ENCODE data around the gene NUDT14. TPM values are rescaled to one million over a fixed set of nuclear protein-coding genes. Genes with fewer than 3 reads are reported as not detected.

NUDT14 gene
- polyA plus RNA-seq, 1 experiment, result 10.9 TPM

DNA sequence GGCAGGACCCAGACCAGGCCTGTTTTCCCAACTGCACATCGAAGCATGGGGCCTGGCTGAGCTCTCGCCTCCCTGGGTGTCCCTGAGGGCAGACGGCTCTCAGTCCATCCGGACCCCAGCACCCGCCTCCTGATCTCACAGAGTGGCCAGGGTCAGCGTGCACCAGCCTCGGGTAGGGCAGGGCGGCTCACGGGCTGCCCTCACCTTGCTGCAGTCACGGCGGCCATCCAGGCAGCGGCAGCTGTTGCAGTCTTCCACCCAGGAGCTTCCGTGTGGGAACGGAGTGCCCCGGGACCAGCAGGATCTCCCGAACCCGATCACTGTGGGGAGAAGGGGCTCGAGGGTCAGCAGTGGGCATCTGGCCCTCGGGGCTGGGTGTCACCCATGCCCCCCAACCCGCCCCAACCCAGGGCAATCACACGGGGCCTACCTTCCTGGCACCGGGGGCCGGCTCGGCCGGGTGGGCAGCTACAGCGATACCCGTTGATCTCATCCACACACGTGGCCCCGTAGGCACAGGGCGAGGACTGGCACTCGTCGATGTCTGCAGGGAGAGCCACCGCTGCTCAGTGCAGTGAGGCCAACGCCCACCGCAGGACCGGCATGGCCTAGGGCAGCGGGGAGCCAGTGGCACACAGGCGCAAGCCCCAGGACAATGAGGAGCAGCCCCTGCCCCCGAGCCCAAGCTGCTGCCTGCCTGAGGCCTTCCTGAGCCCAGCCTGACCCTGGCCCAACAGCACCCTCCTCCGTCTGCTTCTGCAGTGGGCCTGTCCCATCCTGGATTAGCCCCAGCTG, 34.7 kb downstream of the NUDT14 start:
- POLR2A ChIA-PET, result no interaction called here
- DNase-seq (ENCODE audit: low read depth), result no peak
- H3K27me3 ChIP-seq (ENCODE audit: control insufficient read depth, insufficient read depth, low read length), result no peaks in the 10 kb centered on the region
- no peak overlapping the region for H3K4me3 ChIP-seq (ENCODE audit: low read depth, low read length)
- H3K36me3 ChIP-seq (ENCODE audit: control insufficient read depth, insufficient read depth, low read length), result no peaks in the 10 kb centered on the region
- TF ChIP-seq, protein P1, sequence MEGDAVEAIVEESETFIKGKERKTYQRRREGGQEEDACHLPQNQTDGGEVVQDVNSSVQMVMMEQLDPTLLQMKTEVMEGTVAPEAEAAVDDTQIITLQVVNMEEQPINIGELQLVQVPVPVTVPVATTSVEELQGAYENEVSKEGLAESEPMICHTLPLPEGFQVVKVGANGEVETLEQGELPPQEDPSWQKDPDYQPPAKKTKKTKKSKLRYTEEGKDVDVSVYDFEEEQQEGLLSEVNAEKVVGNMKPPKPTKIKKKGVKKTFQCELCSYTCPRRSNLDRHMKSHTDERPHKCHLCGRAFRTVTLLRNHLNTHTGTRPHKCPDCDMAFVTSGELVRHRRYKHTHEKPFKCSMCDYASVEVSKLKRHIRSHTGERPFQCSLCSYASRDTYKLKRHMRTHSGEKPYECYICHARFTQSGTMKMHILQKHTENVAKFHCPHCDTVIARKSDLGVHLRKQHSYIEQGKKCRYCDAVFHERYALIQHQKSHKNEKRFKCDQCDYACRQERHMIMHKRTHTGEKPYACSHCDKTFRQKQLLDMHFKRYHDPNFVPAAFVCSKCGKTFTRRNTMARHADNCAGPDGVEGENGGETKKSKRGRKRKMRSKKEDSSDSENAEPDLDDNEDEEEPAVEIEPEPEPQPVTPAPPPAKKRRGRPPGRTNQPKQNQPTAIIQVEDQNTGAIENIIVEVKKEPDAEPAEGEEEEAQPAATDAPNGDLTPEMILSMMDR (IDR thresholded peaks at IDR 0.05; ENCODE audit: insufficient read depth, low read depth, low read length), result no peak
- CTCF ChIA-PET, result no interaction called here

DNA sequence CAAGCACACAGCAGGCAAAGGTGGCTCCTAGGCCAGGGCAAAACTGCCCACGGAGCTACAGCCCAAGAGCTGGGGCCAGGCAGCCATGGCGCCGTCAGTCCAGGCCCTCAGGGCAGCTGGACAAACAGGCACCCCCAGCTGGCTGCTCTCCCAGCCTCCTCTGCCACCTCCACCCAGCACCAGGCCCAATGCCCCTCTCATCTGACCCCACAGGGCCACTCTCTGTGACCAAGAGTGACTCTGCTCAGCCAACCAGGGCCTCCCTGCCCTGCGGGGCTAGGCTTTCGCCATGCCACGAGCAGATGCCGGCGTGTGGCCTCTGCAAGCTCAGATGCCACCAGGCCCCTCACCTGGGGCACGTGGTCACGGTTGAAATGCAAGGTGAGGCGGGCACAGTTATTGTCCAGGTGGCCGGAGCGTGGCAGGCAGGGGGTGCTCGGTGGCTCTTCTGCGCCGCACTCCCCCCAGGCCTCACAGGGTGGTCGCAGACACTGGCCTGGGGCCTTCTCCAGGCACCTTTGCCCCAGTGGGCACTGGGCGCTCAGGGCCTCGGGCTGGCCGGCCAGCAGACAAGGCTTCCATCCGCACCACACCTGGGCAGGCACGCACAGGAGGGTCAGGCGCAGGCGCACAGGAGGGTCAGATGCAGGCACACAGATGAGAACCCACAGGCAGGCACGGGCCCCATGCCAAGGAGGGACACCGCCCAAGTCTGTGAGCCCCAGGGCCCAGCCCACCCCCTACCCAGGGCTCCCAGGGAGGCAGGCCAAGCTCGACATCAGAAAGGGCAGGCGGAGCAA, 35.5 kb downstream of the NUDT14 start:
- DNase-seq (ENCODE audit: low read depth), result no peak
- CTCF ChIA-PET, result no interaction called here
- H3K36me3 ChIP-seq (ENCODE audit: control insufficient read depth, insufficient read depth, low read length), result no peaks in the 10 kb centered on the region

DNA sequence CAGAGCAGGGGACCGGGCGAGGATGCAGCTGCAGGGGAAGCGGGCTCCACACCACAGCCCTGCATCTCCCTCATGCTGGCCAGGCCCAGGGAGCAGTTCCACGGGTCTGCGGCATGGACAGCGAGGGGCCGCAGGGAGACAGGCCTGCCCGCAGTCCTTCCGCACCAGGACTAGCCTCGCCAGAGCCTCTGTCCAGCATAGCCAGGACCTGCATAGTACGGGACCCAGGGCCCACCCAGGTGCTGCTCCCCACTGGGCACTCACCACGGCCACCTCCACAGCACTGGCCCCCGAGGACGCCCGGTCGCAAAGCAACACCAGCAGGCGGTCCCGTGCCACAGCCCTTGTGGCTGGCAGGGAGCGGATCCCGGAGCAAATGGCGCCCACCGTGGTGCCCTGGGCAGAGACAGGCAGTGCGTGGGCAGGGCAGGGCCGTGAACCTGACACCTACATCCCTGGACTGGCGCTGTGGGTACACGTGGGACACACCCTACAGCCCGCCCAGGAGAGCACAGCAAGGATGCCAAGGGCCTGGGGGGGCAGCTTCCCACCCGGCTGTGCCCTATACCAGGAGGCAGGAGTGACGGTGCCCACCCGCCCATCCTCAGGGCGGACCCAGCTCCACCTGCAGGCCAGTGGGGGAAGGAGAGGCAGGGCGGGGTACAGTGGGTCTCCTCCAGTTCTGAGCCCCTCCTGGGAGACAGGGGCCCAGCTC, 36.3 kb downstream of the NUDT14 start:
- TF ChIP-seq, protein P1 (IDR thresholded peaks at IDR 0.05; ENCODE audit: insufficient read depth, low read depth, low read length), result 0 out of 2 replicates have a peak, but pooled peaks have one; percentile 4
- DNase-seq (ENCODE audit: low read depth), result no peak
- Histone ChIP-seq H3K36me3 (ENCODE audit: control insufficient read depth, insufficient read depth, low read length) (no peaks in the 10 kb centered on the region), H3K4me3 (ENCODE audit: low read depth, low read length) (no peak overlapping the region), H3K27me3 (ENCODE audit: control insufficient read depth, insufficient read depth, low read length) (no peaks in the 10 kb centered on the region)
- ChIA-PET POLR2A (no interaction called here), CTCF (no interaction called here)

More for the DNA sequence above, 35.5 kb downstream of the NUDT14 start:
- POLR2A ChIA-PET, result no interaction called here
- Histone ChIP-seq H3K27me3 (ENCODE audit: control insufficient read depth, insufficient read depth, low read length) (no peaks in the 10 kb centered on the region), H3K4me3 (ENCODE audit: low read depth, low read length) (no peak overlapping the region)
- TF ChIP-seq, protein P1 (IDR thresholded peaks at IDR 0.05; ENCODE audit: insufficient read depth, low read depth, low read length), result no peak

DNA sequence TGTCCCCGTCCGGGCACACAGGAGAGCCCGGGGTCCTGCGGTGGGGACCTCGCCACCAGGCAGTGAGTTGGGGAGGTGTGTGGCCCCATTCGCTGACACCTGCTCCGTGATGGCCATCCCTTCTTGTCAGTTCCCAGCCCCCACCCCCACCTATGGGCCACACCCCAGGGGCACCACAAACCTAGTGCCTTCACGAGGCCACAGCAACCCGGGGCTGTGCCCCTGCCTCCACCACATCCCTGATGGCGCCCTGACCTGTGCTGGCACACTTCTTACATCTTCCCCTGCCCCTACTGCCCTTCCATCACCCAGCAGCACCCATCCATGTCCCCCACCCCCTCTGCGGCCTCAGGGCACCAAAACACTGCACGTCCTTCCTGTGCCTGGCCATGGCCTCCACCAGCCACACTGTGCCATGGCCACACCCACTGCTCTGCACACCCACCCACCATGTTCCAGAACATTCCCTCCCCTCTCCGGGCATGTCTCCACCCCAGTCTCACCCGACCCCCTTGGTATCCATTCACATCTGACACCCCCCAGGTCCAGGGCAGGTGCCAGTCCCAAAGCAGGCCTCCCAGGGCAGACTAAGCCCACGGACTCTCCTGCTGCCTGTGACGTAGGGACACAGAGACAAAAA, 37.0 kb downstream of the NUDT14 start:
- CTCF ChIA-PET, result no interaction called here
- POLR2A ChIA-PET, result no interaction called here
- DNase-seq (ENCODE audit: low read depth), result no peak
- Histone ChIP-seq H3K36me3 (ENCODE audit: control insufficient read depth, insufficient read depth, low read length) (no peaks in the 10 kb centered on the region), H3K27me3 (ENCODE audit: control insufficient read depth, insufficient read depth, low read length) (no peaks in the 10 kb centered on the region), H3K4me3 (ENCODE audit: low read depth, low read length) (no peak overlapping the region)
- TF ChIP-seq, protein P1 (IDR thresholded peaks at IDR 0.05; ENCODE audit: insufficient read depth, low read depth, low read length), result no peak

All from BJ (cell line).